GM19238 (cell line): ENCODE measurements around the gene UBAC1.

Experiments
- DNase-seq: peaks from one replicate; pipeline ENCODE4 v3.0.0; 2011; ENCODE audit warnings: low spot score; ENCODE audit not compliant: insufficient read length

UBAC1 gene

DNA sequence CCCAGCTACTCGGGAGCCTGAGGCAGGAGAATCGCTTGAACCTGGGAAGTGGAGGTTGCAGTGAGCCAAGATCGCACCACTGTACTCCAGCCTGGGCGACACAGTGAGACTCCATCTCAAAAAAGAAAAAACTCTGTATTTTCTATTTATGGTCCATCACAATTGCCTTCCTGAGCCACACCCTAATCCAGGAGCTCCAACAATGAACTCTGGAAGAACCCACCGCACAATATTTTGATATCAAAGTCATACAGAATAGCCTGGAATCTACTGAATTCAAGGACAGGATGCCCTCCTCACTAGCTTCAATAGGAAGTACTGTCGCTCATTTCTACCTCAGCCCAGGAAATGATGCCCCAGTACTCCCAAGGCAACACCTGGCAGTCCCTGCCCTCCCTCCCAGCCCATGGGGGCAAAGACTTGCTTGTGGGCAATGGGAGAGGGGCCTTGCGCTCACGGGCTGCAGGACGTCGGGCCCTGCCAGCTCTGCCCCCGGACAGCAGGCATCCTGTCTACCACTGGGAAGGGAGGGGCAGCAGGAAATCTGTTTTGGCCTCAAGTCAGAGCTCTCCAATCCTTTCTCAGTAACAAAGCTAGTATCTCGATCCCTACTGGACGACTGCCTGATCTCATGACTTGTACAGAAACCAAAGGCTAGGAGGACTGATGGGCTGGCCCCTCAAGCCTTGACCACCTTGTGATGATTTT is 19.7 kb downstream of the UBAC1 start:
- no peak for DNase-seq

GRCh38 chr9:135939351-135940265 is 21.6 kb downstream of the UBAC1 start:
- DNase-seq = no peak

GRCh38 chr9:135937521-135938489 is 23.4 kb downstream of the UBAC1 start:
- no peak for DNase-seq

GRCh38 chr9:135933114-135933513 is 28.1 kb downstream of the UBAC1 start:
- no peak for DNase-seq

GRCh38 chr9:135932656-135933055 is 28.5 kb downstream of the UBAC1 start:
- DNase-seq = no peak

- no peak for DNase-seq
Observed at GRCh38 chr9:135931349-135931820, 29.8 kb downstream of the UBAC1 start.

GRCh38 chr9:135930446-135931345 is 30.5 kb downstream of the UBAC1 start:
- no peak for DNase-seq

DNA sequence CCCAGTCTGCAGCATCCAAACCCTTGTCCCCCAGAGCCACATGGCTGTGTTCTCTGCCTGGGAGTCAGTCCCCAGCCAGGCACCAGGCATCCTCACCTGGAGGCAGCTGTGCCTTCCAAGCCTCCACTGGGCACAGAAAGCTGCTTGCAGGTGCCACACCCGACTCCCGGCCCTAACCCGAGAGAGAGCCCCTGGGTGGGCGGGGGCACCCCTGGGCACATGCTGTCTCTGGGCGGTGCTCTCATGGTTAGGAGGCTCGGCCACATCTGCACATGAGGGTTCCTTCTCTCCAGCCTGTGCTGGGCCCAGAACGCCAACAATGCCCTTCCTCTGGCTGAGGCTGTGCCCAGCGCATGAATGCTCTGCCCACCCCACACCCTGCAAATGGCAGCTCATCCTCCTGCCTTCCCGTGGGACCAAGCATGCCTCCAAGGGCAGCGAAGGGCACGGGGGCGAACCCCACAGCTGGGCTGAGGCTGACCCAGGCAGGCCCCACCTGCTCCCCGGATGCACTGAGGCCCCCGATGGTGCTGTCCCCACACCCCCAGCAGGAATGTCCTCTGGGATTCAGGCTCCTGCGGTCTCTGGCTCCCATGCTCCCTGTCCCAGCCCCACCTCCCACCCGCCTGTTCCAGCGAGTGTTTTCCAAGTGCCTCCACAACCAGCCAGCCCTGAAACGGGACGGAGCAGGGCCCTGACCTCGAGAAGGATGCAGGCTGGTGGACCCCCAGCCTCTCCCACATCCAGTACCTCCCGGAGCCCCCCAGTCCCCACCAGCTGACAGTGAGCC is 31.3 kb downstream of the UBAC1 start:
- no peak for DNase-seq

DNA sequence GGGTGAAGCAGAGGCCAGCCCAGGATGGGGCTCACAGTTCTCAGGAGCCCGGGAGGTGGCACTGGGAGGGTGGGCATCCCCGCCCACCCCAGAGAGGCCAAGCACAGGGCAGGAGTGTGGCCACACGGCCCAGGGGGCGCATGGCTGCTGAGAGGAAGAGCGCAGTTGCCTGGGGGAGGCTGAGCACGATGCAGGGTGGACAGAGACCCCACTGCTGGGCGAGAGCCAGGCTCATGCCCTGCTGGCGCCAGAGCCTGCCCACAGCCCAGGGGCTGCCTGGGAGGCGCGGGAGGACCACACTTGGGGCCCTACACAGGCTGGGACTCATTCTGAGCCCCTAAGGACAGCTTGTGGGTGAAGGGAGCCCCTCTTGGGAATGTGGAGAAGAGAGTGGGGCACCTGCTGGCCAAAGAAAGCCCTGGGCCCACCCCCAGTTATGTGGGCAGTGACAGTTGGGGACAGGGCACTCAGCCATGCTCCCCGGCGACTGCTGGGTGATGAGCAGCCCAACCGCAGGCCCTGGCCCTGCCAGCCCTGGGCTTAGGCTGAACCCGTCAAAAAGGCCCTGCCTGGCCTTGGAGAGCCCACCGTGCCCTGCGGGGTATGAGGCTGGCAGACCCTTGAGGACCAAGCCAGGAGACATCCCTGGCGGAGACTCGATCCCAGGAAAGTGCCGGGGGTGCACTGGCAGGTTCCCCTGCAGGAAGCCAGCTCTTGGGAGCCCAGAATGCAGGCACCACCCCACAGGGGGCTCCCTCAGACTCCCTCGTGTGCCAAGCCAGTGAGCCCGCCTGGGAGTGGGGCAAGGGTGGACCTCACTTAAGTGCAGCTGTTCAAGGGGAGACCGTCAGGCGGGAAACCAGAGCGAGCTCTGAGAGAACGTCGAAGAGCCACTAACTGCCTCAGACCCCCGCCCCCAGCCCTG is 32.2 kb downstream of the UBAC1 start:
- DNase-seq = no peak

- DNase-seq = no peak
Observed at GRCh38 chr9:135928074-135928730, 33.0 kb downstream of the UBAC1 start.

- DNase-seq = no peak
Observed at GRCh38 chr9:135927195-135928013, 33.8 kb downstream of the UBAC1 start.

GRCh38 chr9:135926402-135927194 is 34.6 kb downstream of the UBAC1 start:
- DNase-seq = no peak

- DNase-seq = no peak
Observed at GRCh38 chr9:135925496-135926133, 35.6 kb downstream of the UBAC1 start.

DNA sequence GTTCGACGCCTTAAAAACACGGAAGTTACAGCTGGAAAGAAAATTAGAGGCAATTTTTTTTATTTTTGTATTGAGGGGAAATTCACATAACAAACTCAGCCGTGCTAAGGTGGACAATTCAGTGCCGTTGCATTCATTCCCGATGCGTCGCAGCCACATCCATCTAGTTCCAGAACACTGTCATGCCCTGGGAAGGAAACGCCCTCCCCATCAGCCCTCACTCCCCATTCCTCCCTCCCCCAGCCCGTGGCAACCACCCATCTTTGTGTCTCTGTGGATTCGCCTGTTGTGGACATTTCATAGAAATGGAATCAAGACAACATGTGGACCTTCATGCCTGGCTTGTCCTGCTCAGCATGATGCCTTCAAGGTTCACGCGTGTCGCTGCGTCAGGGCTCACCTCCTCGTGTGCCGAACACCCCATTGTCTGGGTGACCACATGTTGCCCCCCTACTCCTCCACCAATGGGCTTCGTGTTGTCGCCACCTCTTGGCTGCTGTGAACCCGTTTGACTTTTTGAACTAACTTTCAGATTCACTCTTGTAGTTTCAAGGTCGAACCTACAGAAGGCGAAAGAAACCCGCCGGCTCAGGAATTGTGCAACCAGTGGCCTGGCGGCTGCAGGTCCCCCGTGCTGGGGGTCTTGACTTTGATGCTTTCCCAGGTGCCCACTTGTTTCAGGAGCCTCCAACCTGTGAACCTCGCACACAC is 36.4 kb downstream of the UBAC1 start:
- DNase-seq = no peak

- DNase-seq = no peak
Observed at GRCh38 chr9:135923508-135923907, 37.7 kb downstream of the UBAC1 start.
